NT2/D1 (cell line): Measurements from ENCODE around the gene SLCO4A1.

Experiments used
- YY1 ChIP-seq: IDR thresholded peaks from 2 replicates; pipeline ENCODE4 v1.6.1; 2011; ENCODE audit not compliant: insufficient read length, insufficient read depth
- ZNF274 ChIP-seq: IDR thresholded peaks from 2 replicates; pipeline ENCODE4 v1.6.1; 2011; ENCODE audit warnings: mild to moderate bottlenecking, low read depth, low read length

- TF ChIP-seq YY1 (no peak), ZNF274 (no peak)
Measured at GRCh38 chr20:62705627-62706026, 63.3 kb downstream of the SLCO4A1 start.
